GM23338 (cell line): ENCODE measurements around the gene ATAD2B. TPM values are rescaled to one million over a fixed set of nuclear protein-coding genes. Genes with fewer than 3 reads are reported as not detected.

ENCODE experiments used
- ATAC-seq: fragments of 200-7000 bp; cut with Tn5 transposase; 3 replicates; pipeline ENCODE4 v1.9.1; 2020
- DNase-seq: peaks from one replicate; pipeline ENCODE4 v3.0.0-alpha.2; 2015; ENCODE audit warnings: low spot score
- H2AFZ ChIP-seq: fragments of 200-600 bp; sonication (generic); 2 replicates; pipeline ENCODE4 v1.8.0; 2016; ENCODE audit warnings: antibody characterized with exemption, mild to moderate bottlenecking, moderate library complexity
- H3F3A ChIP-seq: fragments of 200-600 bp; sonication (generic); replicated peaks from 2 replicates; pipeline ENCODE4 v1.8.0; 2017; ENCODE audit warnings: antibody characterized with exemption, mixed run types, low read depth
- H3K27ac ChIP-seq: fragments of 200-600 bp; sonication (generic); 2 replicates; pipeline ENCODE4 v1.6.1; 2016; ENCODE audit warnings: low read depth
- H3K27me3 ChIP-seq: fragments of 200-600 bp; sonication (generic); 2 replicates; pipeline ENCODE4 v1.8.0; 2016; ENCODE audit warnings: mild to moderate bottlenecking, mixed run types, moderate library complexity; ENCODE audit not compliant: insufficient read depth
- H3K36me3 ChIP-seq: fragments of 200-600 bp; sonication (generic); 2 replicates; pipeline ENCODE4 v1.8.0; 2016; ENCODE audit warnings: mild to moderate bottlenecking; ENCODE audit not compliant: insufficient read depth
- H3K4me1 ChIP-seq: fragments of 200-600 bp; sonication (generic); 2 replicates; pipeline ENCODE4 v1.8.0; 2016; ENCODE audit warnings: mild to moderate bottlenecking, moderate library complexity; ENCODE audit not compliant: insufficient read depth
- H3K4me2 ChIP-seq: fragments of 200-600 bp; sonication (generic); 2 replicates; pipeline ENCODE4 v1.7.1; 2017; ENCODE audit warnings: mixed run types
- H3K4me3 ChIP-seq: fragments of 200-600 bp; sonication (generic); 2 replicates; pipeline ENCODE4 v1.6.1; 2016; ENCODE audit warnings: mixed run types
- H3K79me2 ChIP-seq: fragments of 200-600 bp; sonication (generic); replicated peaks from 2 replicates; pipeline ENCODE4 v1.8.0; 2017; ENCODE audit warnings: mild to moderate bottlenecking; ENCODE audit not compliant: insufficient read depth
- H3K9me2 ChIP-seq: fragments of 200-600 bp; sonication (generic); 2 replicates; pipeline ENCODE4 v1.8.0; 2017; ENCODE audit not compliant: insufficient read depth
- H4K20me1 ChIP-seq: fragments of 200-600 bp; sonication (generic); replicated peaks from 2 replicates; pipeline ENCODE4 v1.8.0; 2017; ENCODE audit warnings: mild to moderate bottlenecking; ENCODE audit not compliant: insufficient read depth
- H3K27ac Mint-ChIP-seq: 2 replicates; pipeline ENCODE4 v1.8.0; 2020; ENCODE audit warnings: inconsistent platforms, mild to moderate bottlenecking, moderate library complexity, mixed read lengths
- H3K27me3 Mint-ChIP-seq: 3 replicates; pipeline ENCODE4 v1.8.0; 2022; ENCODE audit warnings: low read depth, mild to moderate bottlenecking, moderate library complexity, mixed read lengths, inconsistent platforms; ENCODE audit not compliant: insufficient read depth, poor library complexity
- H3K36me3 Mint-ChIP-seq: 3 replicates; pipeline ENCODE4 v1.8.0; 2021; ENCODE audit warnings: low read depth, mild to moderate bottlenecking, inconsistent platforms, moderate library complexity, mixed read lengths
- H3K4me1 Mint-ChIP-seq: 3 replicates; pipeline ENCODE4 v1.8.0; 2020; ENCODE audit warnings: mild to moderate bottlenecking, inconsistent platforms, mixed read lengths
- H3K4me3 Mint-ChIP-seq: 3 replicates; pipeline ENCODE4 v1.8.0; 2021; ENCODE audit warnings: moderate library complexity, mild to moderate bottlenecking, inconsistent platforms, mixed read lengths
- H3K9me3 Mint-ChIP-seq: 3 replicates; pipeline ENCODE4 v1.8.0; 2020; ENCODE audit warnings: moderate library complexity, mild to moderate bottlenecking, inconsistent platforms, mixed read lengths
- CREB1 ChIP-seq: fragments of 250-450 bp; sonication (Bioruptor Pico); IDR thresholded peaks from 2 replicates; pipeline ENCODE4 v1.5.0; 2020; ENCODE audit warnings: low read depth, mild to moderate bottlenecking, moderate library complexity
- CTCF ChIP-seq, 2 experiments: fragments of 200-600 bp in 1 of 2; sonication (generic) in 1 of 2; conservative IDR thresholded peaks; 2 replicates each; pipeline versions ENCODE4 v1.5.1 to v1.6.1; 2016 to 2017; ENCODE audit warnings: antibody characterized with exemption in 2 of 2, low read depth in 2 of 2, mild to moderate bottlenecking in 2 of 2, moderate library complexity in 1 of 2
- ETS1 ChIP-seq: IDR thresholded peaks from 2 replicates; pipeline ENCODE4 v1.6.1; 2016; ENCODE audit warnings: antibody characterized with exemption
- EZH2phosphoT487 ChIP-seq: fragments of 200-600 bp; sonication (generic); IDR thresholded peaks from one replicate; pipeline ENCODE4 v1.8.1; 2018; ENCODE audit warnings: antibody characterized with exemption; ENCODE audit not compliant: unreplicated experiment
- JUNB ChIP-seq: IDR thresholded peaks from one replicate; pipeline ENCODE4 v1.6.1; 2016; ENCODE audit warnings: antibody characterized with exemption; ENCODE audit not compliant: unreplicated experiment
- NANOG ChIP-seq: IDR thresholded peaks from 2 replicates; pipeline ENCODE4 v1.6.1; 2016; ENCODE audit warnings: antibody characterized with exemption, borderline replicate concordance
- POLR2AphosphoS5 ChIP-seq: IDR thresholded peaks from 2 replicates; pipeline ENCODE4 v1.6.1; 2016; ENCODE audit warnings: antibody characterized with exemption, low read depth
- REST ChIP-seq: IDR thresholded peaks from one replicate; pipeline ENCODE4 v1.6.1; 2018; ENCODE audit warnings: antibody characterized with exemption; ENCODE audit not compliant: unreplicated experiment
- STAT1 ChIP-seq: IDR thresholded peaks from one replicate; pipeline ENCODE4 v1.6.1; 2016; ENCODE audit warnings: antibody characterized with exemption; ENCODE audit not compliant: unreplicated experiment
- polyA plus RNA-seq: library from polyadenylated mRNA; unstranded; fragments of >200 nt; fragmentation: Nextera tagmentation; extraction: Ambion mirVana; gene quantifications from 2 replicates; pipeline ENCODE4 v1.2.1, GENCODE V29; 2016
- total RNA-seq: library from RNA; depleted of rRNA; stranded (reverse); fragments of >200 nt; shearing (Covaris generic); gene quantifications from 2 replicates; pipeline ENCODE4 v1.2.3, GENCODE V29; 2014

Gene ATAD2B
- total and polyA plus RNA-seq, 2 experiments from 2014 or later = 12.4 to 19.3 TPM

- H2AFZ ChIP-seq = no peak overlapping the region
- H3K27ac Mint-ChIP-seq = no peak overlapping the region
- H3K27ac ChIP-seq = no peak overlapping the region
- H3K9me2 ChIP-seq = no peaks in the 10 kb centered on the region
- no peak overlapping the region for H3K4me3 Mint-ChIP-seq
- TF ChIP-seq REST = no peak
- no peak for TF ChIP-seq STAT1
- no peak for TF ChIP-seq CTCF (conservative IDR thresholded peaks at IDR 0.05; ENCODE audit: low read depth in 2 of 2)
- no peak for TF ChIP-seq CREB1 (CRISPR knock-in tag)
- no peak for TF ChIP-seq NANOG
- DNase-seq = no peak
- H3K4me1 ChIP-seq = no peaks in the 10 kb centered on the region
- no peaks in the 10 kb centered on the region for H3K36me3 Mint-ChIP-seq
- no peaks in the 10 kb centered on the region for H3F3A ChIP-seq
- no peaks in the 10 kb centered on the region for H3K79me2 ChIP-seq
- H3K9me3 Mint-ChIP-seq = no peaks in the 10 kb centered on the region
- no peak overlapping the region for H3K4me3 ChIP-seq
- H3K27me3 ChIP-seq = no peaks in the 10 kb centered on the region
- H3K4me1 Mint-ChIP-seq = no peaks in the 10 kb centered on the region
- H3K36me3 ChIP-seq = no peaks in the 10 kb centered on the region; the same call in 1 of the 2 replicates
- H4K20me1 ChIP-seq = no peaks in the 10 kb centered on the region
- ATAC-seq = no peak
- H3K27me3 Mint-ChIP-seq = no peaks in the 10 kb centered on the region
- H3K4me2 ChIP-seq = no peak overlapping the region
Measured at GRCh38 chr2:23801396-23801795, 125.5 kb downstream of the ATAD2B start.

GRCh38 chr2:23794234-23794633, 132.7 kb downstream of the ATAD2B start:
- no peaks in the 10 kb centered on the region for H3K9me2 ChIP-seq
- H3K36me3 ChIP-seq = no peaks in the 10 kb centered on the region; the same call in 1 of the 2 replicates
- Mint-ChIP-seq H3K27ac (no peak overlapping the region), H3K4me3 (no peak overlapping the region), H3K4me1 (no peaks in the 10 kb centered on the region), H3K9me3 (no peaks in the 10 kb centered on the region), H3K27me3 (no peaks in the 10 kb centered on the region), H3K36me3 (no peaks in the 10 kb centered on the region)
- DNase-seq (no peak), ATAC-seq (no peak)
- no peak overlapping the region for H3K27ac ChIP-seq
- H3F3A ChIP-seq = no peaks in the 10 kb centered on the region
- no peaks in the 10 kb centered on the region for H4K20me1 ChIP-seq
- H3K4me2 ChIP-seq = no peak overlapping the region
- H3K4me1 ChIP-seq = no peaks in the 10 kb centered on the region
- no peaks in the 10 kb centered on the region for H3K79me2 ChIP-seq
- H3K4me3 ChIP-seq = no peak overlapping the region
- no peaks in the 10 kb centered on the region for H3K27me3 ChIP-seq
- no peak overlapping the region for H2AFZ ChIP-seq
- no peak for TF ChIP-seq POLR2AphosphoS5
- TF ChIP-seq EZH2phosphoT487 = no peak
- no peak for TF ChIP-seq CTCF (conservative IDR thresholded peaks at IDR 0.05; ENCODE audit: low read depth in 2 of 2)
- no peak for TF ChIP-seq STAT1
- TF ChIP-seq CREB1 (CRISPR knock-in tag) = no peak
- no peak for TF ChIP-seq JUNB
- no peak for TF ChIP-seq ETS1
